GM21447 (cell line): ENCODE data around the gene MUC5AC.
"Not testable (repeated sequence)": the region's sequence is repeated elsewhere in the genome, so short reads cannot be mapped to it uniquely, and the experiment has no call there.

ENCODE experiments used
- ATAC-seq: cut with Tn5 transposase; IDR thresholded peaks from one replicate; pipeline ENCODE4 v1.9.1; 2021; ENCODE audit not compliant: unreplicated experiment

MUC5AC gene

GRCh38 chr11:1162491-1163311 lies 4.9 kb downstream of the MUC5AC start:
- no peak for ATAC-seq

- no peak for ATAC-seq
Observed at GRCh38 chr11:1163321-1163910, 5.7 kb downstream of the MUC5AC start.

DNA sequence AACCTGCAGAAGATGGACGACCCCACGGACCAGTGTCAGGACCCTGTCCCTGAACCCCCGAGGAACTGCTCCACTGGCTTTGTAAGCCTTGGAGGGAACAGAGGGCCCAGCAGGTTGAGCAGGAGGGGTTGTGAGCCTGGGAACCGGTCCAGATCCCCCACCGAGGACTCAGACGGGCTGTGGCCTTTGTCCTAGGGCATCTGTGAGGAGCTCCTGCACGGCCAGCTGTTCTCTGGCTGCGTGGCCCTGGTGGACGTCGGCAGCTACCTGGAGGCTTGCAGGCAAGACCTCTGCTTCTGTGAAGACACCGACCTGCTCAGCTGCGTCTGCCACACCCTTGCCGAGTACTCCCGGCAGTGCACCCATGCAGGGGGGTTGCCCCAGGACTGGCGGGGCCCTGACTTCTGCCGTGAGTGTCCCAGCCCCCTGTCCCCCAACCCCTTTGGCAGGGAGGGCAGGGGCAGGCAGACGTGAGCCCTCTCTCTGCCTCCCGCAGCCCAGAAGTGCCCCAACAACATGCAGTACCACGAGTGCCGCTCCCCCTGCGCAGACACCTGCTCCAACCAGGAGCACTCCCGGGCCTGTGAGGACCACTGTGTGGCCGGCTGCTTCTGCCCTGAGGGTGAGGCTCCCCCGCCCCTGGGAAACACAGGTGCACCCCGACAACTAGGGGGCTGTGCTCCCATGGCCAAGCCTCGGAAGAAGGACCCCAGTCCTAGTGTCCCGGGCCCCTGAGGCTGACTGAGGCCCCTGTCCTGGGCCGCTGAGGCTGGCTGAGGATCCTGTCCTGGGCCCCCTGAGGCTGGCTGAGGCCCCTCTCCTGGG lies 6.4 kb downstream of the MUC5AC start:
- ATAC-seq, result no peak

- ATAC-seq, result not testable (repeated sequence)
Observed at GRCh38 chr11:1164779-1165255, 7.1 kb downstream of the MUC5AC start.

DNA sequence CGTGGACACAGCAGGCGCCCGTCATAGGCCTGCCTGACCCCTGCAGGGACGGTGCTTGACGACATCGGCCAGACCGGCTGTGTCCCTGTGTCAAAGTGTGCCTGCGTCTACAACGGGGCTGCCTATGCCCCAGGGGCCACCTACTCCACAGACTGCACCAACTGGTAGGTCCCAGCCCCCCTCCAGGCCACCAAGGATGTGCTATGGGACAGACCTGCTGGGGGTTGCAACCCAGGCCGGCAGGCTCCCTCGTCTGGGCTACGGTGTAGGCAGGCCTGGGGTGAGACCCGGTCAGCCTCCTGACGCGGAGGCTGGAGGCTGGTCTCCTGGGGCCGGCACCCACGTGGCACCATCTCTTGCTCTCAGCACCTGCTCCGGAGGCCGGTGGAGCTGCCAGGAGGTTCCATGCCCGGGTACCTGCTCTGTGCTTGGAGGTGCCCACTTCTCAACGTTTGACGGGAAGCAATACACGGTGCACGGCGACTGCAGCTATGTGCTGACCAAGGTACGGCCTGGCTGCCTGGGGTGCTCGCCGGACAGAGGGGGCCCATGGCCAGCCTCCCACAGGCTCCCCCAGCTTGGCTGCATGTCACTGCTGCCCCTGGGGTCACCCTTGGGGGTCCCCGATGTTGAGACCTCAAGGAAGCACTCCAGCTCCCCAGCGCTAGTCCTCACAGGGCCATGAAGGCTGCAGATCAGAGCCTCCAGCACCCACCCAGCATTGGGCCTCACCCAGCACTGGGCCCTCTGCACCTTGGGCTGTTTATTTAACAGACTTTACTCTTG lies 7.7 kb downstream of the MUC5AC start:
- no peak for ATAC-seq

- no peak for ATAC-seq
Observed at GRCh38 chr11:1167256-1167655, 9.5 kb downstream of the MUC5AC start.

- ATAC-seq, result no peak
Observed at GRCh38 chr11:1167751-1168231, 10.0 kb downstream of the MUC5AC start.

DNA sequence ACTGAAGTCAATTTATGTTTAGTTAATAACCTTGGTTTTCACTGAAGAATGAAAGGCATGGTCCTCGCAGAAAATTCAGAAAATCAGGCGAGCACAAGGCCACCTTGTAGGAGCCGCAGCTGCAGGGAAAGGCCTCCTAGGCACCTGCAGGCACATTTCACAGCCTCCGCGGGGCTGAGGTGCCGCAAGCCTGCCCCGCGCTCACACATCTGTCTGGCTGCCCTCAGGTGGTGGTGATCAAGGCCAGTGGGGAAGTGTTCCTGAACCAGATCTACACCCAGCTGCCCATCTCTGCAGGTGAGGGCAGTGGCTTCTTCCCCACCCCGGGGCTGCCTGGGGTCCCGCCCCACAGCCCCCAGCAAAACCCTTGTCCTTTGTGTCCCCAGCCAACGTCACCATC lies 10.5 kb downstream of the MUC5AC start:
- ATAC-seq, result no peak

- ATAC-seq, result no peak
Observed at GRCh38 chr11:1168721-1169161, 11.0 kb downstream of the MUC5AC start.

DNA sequence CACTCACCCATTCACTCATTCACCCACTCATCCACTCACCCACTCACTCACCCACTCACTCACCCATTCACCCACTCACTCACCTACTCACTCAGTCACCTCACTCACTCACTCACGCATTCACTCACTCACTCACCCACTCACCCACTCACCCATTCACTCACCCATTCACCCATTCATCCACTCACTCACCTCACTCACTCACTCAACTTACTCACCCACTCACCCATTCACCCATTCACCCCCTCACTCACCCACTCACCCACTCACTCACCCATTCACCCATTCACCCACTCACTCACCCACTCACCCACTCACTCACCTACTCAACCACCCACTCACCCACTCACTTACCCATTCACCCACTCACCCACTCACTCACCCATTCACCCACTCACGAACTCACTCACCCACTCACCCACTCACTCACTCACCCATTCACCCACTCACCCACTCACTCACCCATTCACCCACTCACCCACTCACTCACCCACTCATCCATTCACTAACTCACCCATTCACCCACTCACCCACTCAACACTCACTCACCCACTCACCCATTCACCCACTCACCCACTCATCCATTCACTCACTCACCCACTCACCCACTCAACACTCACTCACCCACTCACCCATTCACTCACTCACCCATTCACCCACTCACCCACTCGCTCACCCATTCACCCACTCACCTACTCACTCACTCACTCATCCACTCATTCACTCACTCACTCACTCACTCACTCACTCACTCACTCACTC lies 13.7 kb downstream of the MUC5AC start:
- no peak for ATAC-seq

DNA sequence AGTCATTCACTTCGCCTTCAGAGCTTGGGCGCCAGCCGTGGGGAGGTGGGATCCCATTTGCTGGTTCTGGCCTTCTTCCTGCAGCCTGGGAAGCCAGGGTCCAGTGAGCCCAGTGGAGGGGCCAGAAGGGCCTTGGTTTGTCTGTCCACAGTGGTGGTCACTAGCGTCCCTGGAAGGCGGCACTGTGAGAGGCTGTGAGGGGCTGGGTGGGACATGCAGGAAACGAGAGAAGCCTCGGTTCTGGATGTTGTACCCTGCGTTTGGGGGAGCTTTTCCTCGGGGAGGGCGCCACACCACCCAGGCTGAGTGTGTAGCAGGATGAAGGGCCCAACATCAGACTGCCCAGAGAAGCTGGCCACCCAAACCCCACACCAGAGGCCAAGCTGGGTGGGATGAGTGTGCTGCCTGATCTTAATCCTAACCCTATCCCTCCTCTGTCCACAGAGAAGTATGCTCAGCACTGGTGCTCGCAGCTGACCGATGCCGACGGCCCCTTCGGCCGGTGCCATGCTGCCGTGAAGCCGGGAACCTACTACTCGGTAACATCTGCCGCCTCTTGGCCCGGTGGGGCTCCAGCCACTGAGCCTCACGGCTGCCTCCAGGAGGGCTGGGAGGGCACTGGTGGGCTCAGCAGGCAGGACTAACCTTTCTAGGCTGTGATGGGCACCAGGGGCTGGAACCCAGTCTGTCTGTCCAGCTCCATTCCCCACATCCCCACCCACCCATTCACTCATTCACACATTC lies 14.4 kb downstream of the MUC5AC start:
- ATAC-seq, result no peak

DNA sequence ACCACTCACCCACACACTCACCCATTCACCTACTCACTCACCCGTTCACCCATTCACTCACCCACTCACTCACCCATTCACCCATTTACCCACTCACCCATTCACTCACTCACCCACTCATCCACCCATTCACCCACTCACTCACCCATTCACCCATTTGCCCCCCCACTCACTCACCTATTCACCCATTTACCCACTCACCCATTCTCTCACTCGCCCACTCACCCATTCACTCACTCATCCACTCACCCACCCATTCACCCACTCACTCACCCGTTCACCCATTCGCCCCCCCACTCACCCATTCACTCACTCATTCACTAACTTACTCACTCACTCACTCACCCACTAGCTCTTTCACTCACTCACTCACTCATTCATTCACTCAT lies 15.0 kb downstream of the MUC5AC start:
- no peak for ATAC-seq

- ATAC-seq, result not testable (repeated sequence)
Observed at GRCh38 chr11:1173396-1173795, 15.6 kb downstream of the MUC5AC start.

DNA sequence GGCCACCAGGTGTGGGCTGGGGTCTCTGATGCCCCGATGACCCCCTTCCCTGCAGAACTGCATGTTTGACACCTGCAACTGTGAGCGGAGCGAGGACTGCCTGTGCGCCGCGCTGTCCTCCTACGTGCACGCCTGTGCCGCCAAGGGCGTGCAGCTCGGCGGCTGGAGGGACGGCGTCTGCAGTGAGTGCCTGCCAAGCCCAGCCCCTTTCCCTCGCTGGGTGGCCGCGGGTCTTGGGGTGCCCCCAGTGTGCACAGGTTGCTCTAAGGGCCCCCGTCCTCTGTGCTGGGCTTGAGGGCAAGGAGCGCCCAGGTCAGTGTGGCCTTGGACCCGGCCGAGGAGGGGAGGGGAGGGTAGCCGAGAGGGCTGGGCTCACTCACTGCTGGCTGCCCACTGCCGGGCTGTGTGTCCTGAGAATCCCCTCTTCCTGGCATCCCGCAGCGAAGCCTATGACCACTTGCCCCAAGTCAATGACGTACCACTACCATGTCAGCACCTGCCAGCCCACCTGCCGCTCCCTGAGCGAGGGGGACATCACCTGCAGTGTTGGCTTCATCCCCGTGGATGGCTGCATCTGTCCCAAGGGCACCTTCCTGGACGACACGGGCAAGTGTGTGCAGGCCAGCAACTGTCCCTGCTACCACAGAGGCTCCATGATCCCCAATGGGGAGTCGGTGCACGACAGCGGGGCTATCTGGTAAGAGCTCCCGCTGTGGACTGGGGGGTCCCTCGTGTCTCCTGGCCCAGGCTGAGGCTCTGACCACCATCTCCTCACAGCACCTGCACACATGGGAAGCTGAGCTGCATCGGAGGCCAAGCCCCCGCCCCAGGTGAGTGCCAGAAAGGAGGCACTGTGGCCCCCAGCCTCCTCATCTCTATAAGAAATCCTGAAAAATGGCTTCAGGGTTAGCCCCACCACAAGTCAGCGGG lies 17.0 kb downstream of the MUC5AC start:
- no peak for ATAC-seq

DNA sequence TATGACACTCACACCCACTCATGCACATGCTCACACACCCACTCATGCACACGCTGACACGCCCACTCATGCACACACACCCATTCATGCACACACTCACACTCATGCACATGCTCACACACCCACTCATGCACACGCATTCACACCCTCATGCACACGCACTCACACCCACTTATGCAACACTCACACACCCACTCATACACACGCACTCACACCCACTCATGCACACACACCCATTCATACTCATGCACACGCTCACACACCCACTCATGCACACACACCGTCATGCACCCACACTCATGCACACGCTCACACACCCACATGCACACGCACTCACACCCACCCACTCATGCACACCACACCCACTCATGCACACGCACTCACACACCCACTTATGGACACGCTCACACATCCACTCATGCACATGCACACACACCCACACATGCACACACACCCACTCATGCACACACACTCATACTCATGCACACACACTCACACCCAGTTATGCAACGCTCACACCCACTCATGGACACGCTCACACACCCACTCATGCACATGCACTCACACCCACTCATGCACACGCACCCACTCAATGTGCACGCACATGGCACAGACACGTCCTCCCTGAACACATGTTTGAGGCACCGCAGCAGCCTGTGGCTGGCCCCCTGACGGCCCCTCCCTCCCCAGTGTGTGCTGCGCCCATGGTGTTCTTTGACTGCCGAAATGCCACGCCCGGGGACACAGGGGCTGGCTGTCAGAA lies 17.9 kb downstream of the MUC5AC start:
- ATAC-seq, result no peak

DNA sequence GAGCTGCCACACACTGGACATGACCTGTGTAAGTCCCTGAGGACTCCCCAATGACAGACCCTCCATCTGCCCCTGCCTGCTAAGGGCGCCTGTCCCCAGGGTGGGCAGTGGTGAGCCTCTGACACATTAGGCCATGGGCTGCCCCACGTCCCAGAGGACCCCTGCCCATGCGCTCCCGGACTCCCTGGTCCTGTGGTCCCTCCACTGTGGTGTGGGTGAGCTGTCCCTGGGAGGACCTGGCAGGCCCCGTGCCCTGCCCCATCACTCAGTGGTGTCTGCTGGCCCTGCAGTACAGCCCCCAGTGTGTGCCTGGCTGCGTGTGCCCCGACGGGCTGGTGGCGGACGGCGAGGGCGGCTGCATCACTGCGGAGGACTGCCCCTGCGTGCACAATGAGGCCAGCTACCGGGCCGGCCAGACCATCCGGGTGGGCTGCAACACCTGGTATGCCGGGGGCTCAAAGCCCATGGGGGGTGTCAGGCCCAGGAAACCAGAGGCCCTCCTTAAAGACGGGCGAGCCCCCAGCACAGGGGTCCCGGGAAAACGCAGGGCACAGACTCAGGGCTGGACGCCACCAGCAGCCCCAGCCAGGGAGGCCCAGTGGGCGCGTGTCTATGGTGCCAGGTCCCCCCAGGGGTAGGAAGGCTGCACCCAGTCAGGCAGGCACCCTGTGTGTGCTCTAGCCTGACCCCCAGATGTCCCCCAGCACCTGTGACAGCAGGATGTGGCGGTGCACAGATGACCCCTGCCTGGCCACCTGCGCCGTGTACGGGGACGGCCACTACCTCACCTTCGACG lies 18.7 kb downstream of the MUC5AC start:
- ATAC-seq, result no peak
